Measurements from ENCODE around the gene KBTBD12.
"Not testable (repeated sequence)": the region's sequence is repeated elsewhere in the genome, so short reads cannot be mapped to it uniquely, and the experiment has no call there.

Gene KBTBD12

GRCh38 chr3:127915115-127915936 is at the start of gene KBTBD12:
TSS of gene KBTBD12 (plus strand) at chr3:127915232. CDS start at chr3:127923062, 7,830 bp downstream.
- no peak for FAIRE-seq

GRCh38 chr3:127865941-127866340 is 49.1 kb upstream of the KBTBD12 start:
- FAIRE-seq, result no peak

DNA sequence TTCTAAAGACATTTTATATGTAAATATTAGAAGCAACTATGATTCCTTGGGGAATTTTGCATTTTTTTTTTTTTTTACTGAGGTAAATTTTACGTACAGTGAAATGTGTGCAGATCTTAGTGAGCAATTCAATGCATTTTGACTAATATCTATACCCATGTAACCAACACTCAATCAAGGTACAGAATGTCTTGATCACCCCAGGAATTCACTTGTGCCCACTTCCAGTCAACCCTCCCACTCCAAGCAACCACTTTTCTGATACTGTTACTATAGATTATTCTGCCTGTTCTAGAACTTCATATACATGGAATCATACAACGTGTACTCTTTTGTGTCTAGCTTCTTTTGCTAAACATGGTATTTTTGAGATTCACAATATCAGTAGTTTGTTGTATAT is 47.6 kb upstream of the KBTBD12 start:
- FAIRE-seq, result no peak

DNA sequence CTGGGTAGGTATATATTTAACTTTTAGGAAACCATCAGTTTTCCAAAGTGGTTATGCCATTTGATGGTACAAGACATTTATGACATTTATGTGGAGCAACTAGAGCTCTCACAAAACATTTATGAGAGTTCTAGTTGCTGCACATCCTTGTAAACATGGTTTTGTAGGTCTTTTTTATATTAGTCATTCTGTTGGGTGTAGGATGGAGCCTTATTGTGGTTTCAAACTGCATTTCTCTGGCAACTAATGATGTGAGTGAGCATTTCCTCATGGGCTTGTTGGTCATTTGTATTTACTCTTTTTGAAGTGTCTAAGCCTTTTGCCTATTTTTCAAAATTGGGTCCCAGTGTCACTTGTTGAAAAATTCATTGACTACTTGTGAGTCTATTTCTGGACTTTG is 47.0 kb upstream of the KBTBD12 start:
- FAIRE-seq, result no peak

- no peak for FAIRE-seq
Measured at GRCh38 chr3:127870156-127870555, 44.9 kb upstream of the KBTBD12 start.

DNA sequence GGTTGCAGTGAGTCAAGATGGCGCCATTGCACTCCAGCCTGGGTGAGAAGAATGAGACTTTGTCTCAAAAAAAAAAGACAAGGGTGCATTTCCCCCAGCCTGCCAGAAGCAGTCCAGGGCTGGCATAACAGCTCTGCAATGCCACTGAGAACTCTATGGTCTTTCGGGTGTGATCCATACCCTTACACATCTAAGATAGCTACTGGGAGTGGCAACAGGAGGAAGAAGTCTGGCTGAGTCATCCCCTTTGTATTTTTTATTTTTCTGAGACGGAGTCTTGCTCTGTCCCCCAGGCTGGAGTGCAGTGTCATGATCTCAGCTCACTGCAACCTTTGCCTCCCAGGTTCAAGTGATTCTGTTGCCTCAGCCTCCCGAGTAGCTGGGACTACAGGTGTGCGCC is 40.9 kb upstream of the KBTBD12 start:
- not testable (repeated sequence) for FAIRE-seq

DNA sequence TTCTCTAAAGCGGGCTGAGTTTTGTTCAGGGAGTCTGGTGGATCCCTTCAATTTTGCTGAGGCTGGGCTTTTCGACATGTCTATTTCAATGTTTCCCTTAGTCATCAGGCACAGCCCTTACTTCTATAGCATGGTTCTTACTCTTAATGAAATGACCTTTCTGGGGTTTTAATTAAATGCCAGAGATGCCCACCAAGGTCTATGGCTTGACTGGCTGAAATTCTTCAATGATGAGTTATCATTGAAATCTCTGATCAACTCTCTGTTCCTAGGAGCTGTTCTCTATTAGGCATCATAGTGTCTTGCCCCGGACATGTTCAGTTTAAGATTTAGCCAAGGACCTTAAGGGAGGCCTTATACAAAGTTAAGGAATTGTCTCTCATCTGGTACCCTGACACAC is 33.4 kb upstream of the KBTBD12 start:
- FAIRE-seq, result no peak

GRCh38 chr3:127884041-127884440 is 31.0 kb upstream of the KBTBD12 start:
- FAIRE-seq, result no peak

DNA sequence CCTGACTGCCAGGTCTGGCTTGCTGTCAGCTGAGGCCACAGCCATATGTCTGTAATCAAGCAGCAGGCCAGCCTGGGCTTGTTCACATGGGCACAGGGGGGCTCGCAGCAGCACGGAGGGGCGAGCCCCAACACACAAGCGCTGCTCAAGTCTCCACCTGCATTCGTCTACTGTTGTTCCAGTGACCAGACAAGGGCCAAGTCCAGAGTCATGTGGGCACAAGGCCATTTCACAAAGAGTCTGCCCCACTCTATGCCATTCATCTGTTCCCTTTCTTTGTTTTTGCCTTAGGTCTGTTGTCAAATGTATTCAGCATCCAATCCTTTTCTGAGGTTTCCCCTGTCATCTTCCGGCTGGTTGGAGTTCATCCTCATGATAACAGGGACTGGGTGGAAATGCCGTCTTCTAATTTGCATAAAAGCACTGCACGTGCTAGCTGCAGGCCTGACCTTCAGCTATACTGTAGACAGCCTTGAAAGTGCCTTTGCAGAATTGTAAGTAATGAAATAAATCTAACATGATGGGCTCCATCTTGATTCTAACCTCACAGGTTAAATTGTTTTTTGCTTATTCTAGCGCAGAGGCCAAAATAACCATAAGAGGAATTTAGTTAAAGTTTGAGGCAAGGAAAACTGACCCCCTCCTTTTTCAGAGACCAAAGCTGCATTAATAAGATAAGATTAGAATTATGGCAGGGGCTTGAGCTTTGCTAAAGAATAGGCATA is 28.6 kb upstream of the KBTBD12 start:
- no peak for FAIRE-seq

DNA sequence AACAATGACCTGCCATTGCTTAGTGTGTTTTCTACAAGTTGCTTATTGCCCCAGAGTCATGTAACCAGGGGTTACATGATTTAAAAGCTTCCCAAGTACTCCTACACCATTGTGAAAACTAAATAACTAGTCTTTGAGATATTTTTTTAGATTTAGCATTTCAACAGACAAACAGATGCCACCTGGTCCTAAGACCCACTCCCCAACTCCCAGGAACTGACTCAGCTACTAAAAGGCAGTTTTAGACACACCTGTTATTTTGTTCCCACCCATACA is 28.1 kb upstream of the KBTBD12 start:
- no peak for FAIRE-seq

- FAIRE-seq, result no peak
Measured at GRCh38 chr3:127887321-127887720, 27.7 kb upstream of the KBTBD12 start.

GRCh38 chr3:127888156-127888555 is 26.9 kb upstream of the KBTBD12 start:
- no peak for FAIRE-seq

GRCh38 chr3:127888564-127889107 is 26.4 kb upstream of the KBTBD12 start:
- no peak for FAIRE-seq

- FAIRE-seq, result no peak
Measured at GRCh38 chr3:127889461-127889863, 25.6 kb upstream of the KBTBD12 start.

DNA sequence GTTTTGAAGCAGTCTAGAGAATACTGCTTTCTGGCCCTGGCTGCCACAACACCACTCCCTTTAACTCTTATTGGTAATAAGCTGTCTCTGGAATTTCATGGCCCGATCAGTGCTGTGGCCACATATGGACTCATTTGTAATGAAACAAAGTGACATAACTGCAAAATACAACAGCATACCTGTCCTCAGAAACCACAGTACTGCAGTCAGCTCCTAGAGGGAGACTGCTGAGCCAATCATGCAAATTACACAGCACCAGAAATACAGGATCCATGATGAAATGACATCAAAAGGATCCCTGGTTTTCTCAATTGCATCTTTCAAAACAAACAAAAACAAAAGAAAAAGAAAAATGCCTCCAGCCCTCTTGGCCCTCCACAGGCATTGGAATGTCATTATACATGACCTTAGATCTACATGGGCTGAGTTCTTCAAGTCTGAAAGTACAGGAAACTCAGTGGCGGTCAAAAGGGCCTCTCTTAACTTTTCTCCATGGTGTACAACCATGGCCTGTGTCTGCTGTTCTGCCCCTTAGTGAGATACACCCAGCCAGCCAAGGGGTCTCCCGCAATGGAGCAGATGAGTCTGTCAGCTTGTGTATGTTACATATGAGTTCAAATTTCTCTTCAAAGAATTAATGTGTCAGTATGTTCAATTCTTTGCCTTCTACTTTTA is 24.9 kb upstream of the KBTBD12 start:
- FAIRE-seq, result no peak

- not testable (repeated sequence) for FAIRE-seq
Measured at GRCh38 chr3:127890651-127891290, 24.3 kb upstream of the KBTBD12 start.

GRCh38 chr3:127894481-127894880 is 20.6 kb upstream of the KBTBD12 start:
- no peak for FAIRE-seq

GRCh38 chr3:127899200-127899599 is 15.8 kb upstream of the KBTBD12 start:
- no peak for FAIRE-seq

GRCh38 chr3:127899766-127900165 is 15.3 kb upstream of the KBTBD12 start:
- FAIRE-seq, result no peak

GRCh38 chr3:127900536-127900935 is 14.5 kb upstream of the KBTBD12 start:
- no peak for FAIRE-seq

DNA sequence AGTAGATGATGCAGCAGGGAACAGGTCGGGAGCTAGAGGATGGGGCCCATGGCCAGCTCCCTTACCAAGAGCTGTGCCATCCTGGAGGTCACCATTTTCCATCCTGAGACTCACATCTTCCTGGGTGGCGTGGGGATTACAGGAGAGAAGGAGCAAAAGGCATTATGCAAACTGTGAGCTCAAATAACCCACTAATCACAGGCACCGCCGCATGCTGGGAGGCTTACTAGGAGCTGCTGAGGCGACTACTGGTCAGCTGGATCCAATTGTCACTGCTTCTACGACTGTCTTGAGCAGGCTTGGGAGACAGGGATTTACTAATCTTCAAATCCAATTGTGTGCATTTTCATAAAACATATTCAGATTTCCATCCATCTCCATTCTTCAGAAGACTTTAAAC is 12.5 kb upstream of the KBTBD12 start:
- no peak for FAIRE-seq

GRCh38 chr3:127903611-127904375 is 11.2 kb upstream of the KBTBD12 start:
- no peak for FAIRE-seq
